Islet of Langerhans (tissue), 1 donor: ENCODE results near the gene KIN.
"Not testable (repeated sequence)": the region's sequence is repeated elsewhere in the genome, so short reads cannot be mapped to it uniquely, and the experiment has no call there.

Experiments used
- FAIRE-seq: peaks from one replicate; lab custom pipeline; 2011; peaks lifted over from hg19 to GRCh38; lab: Jason Lieb, UNC

KIN gene

GRCh38 chr10:7794251-7795026 lies 6.6 kb upstream of the KIN start:
- peak; percentile 5 for FAIRE-seq

GRCh38 chr10:7792541-7792940 lies 4.7 kb upstream of the KIN start:
- FAIRE-seq = no peak

GRCh38 chr10:7789390-7789789 lies 1.6 kb upstream of the KIN start:
- no peak for FAIRE-seq

DNA sequence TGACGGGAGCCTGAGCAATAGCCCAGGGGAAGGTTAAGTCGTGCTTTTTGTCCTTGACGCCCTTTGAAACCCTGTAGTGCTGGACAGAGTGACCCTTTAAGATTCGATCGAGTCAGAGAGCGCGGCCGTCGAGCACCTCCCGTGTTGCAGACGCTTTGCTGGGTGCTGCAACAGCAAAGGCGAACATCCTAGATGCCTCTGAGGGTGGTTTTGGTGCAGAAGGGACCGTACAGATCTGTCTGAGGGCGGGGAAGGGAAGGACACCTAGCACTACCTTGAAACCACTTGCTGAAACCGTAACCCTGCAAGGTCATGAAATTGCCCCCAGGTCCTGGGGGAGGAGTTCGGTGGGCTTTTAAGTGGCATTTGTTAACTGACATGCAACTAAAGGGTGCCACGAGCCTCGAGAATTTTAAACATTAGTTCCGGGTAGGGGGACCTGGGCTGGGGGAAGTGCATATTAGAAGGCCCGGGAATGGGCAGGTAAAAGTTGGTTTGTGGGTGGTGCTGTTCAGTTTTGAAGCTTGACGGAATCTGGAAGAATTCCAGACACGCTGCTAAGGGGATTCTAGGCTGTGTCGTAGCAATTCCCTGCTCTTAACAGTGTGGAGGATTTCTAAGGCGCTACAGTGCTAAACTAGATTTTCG lies 970 bp upstream of the KIN start:
- FAIRE-seq = no peak

DNA sequence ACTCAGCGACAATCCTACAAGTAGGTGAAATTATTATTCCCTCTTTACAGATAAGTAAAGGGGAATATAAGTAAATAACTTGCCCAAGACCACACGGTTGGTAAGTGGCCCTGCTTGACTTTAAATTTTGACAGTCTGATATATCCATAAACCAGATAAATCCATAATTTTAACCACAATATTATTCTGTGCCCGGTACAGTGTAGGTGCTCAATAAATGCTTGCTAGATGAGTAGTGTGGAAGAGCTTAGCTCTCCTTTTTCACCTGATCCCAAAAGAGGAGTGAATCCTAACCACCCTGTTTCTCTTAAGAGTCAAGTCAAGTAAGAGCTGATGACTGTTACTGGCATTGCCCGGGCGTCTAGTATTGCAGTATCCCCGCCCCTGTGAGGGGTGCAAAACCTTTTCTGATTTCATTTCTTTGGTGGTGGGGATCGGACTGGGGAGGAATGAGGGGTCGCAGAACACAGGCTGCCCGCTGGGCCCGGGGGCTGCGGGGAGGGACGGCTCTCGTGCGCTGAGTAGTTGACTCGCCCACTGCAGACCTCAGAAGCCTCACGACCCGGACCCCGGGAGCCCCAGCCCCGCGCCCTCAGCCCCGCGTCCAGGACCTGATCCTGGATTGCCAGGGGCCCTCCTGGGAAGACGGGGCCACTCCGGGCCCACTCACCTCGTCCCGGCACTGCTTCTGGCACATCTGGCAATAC lies 490 bp downstream of the KIN start:
- FAIRE-seq = no peak

DNA sequence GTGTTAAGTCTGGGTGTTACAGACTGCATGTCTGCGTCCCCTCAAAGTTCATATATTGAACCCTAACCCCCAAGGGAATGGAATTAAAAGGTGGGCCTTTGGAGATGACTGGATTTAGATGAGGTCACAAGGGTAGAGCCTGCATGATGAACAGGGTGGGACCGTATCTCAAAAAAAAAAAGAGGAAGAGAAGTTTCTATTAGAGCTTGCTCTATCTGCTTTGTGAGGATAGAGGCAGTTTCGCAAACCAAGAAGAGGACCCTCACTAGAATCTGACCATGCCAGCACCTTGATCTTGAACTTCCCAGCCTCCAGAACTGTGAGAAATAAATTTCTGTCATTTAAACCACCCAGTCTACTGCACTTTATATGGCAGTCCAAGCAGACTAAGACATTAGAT lies 1.4 kb downstream of the KIN start:
- no peak for FAIRE-seq

DNA sequence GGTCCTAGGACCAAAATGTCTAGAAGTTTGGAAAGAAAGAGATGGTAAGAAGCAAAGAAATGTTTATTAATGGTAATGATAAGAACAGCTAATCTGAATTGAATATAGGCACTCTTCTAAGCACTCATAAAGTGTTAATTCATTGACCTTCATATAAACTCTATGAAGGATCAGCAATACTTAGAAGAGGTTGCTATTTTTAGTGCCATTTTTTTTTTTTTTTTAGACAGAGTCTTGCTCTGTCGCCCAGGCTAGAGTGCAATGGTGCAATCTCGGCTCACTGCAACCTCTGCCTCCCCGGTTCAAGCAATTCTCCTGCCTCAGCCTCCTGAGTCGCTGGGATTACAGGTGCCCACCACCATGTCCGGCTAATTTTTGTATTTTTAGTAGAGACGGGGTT lies 5.6 kb downstream of the KIN start:
- not testable (repeated sequence) for FAIRE-seq

DNA sequence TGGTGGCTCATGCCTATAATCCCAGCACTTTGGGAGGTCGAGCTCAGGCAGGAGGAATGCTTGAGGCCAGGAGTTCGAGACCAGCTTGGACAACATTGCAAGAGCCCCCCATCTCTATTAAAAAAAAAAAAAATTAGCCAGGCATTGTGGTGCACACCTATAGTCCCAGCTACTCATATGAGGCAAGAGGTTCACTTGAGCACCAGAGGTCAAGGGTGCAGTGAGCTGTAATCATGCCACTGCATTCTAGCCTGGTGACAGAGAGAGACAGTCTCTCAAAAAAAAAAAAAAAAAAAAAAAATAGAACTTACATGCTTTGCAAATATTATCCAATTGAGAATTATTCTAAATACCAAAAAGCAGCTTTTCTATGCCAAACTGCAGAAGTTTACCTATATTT lies 11.0 kb downstream of the KIN start:
- no peak for FAIRE-seq

DNA sequence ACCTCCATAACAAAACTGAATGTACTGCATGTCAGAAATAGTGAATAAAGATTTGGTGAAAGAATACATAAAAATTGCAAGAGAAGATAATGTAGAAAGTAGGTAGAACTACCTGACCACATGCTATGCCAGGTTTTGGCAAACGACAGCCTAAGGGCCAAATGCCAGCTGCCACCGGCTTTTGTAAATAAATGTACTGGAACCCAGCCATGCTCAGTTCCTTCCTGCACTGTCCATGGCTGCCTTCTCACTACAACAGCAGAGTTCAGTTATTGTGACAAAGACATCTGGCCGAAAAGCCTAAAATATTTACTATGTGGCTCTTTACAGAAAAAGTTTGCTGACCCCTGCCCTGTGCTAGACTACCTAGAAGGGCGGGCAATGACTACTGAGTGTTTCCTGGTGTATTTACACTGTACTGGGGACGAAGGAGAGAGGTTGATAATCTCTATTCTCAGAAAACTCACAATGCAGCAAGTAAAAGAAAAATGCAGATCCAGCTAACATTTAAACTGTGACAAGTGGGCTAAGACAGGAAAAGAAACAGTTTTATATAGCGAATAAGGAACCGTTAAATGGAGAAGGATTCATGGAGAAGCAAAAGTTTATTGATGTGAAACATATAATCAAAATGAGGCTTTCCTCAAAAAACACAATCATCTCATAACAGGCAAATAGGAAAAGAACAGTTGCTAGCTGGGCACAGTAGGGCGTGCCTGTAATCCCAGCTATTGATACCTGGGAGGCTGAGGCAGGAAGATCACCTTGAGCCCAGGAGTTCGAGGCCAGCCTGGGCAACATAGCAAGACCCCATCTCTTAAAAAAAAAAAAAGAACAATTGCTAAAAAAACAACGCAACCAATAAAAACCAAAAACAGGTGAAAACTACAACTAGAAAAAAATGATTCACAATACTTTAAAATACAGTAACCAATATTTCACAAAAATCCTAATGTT lies 13.7 kb downstream of the KIN start:
- FAIRE-seq = peak; percentile 88

- FAIRE-seq = no peak
These were observed 19.4 kb downstream of the KIN start for GRCh38 chr10:7768417-7768816.

- no peak for FAIRE-seq
These were observed 20.6 kb downstream of the KIN start for GRCh38 chr10:7767209-7767608.

DNA sequence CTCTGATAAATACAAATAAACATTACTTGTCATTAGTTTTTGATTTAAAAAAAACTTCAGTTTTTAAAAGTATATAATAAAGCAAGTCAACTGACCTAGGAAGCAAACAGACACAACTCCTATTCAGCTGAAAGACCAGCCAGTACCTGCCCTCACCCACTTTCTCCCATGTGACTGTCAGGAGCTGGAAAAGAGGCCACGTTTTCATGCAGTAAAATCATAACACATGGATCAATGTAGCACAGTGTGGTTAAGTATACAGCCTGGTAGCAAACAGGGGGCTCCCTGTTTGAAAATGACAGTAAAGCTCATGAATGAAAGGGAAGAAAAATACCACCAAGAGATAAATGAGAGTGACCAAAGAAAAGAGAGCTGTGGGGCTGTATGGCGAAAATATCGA lies 21.6 kb downstream of the KIN start:
- no peak for FAIRE-seq

DNA sequence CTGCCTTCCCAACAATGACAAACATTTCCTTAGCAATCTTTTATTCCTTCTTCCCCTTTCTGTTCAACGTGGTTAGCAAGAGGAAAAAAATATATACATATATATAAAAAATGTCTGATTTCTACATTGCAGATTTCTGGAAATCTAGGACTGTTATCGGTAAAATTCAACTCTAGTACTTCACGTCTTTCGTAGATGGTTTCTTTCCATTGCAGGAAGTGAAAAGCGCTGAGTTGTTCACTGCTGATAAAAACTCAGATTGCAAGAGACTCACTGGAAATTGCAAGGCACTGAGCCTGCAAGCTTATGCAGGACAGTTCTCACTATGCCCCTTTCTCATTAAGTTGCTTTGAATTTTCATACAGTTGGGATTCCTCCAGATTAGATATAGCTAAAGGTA lies 23.9 kb downstream of the KIN start:
- no peak for FAIRE-seq

GRCh38 chr10:7756360-7756992 lies 31.3 kb downstream of the KIN start:
- FAIRE-seq = no peak

- FAIRE-seq = no peak
These were observed 32.7 kb downstream of the KIN start for GRCh38 chr10:7755103-7755502.

DNA sequence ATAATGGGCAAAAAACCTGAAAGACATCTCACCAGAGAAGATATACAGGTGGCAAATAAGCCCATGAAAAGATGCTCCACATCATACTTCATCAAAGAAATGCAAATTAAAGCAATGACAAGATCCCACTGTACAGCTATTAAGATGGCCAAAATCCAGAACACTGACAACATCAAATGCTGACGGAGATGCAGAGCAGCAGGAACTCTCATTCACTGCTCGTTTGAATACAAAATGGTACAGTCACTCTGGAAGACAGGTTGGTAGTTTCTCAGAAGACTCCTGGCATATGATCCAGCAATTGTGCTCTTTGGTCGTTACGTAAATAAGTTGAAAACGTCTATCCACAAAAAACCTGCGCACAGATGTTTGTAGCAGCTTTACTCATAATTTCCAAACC lies 35.5 kb downstream of the KIN start:
- FAIRE-seq = no peak

DNA sequence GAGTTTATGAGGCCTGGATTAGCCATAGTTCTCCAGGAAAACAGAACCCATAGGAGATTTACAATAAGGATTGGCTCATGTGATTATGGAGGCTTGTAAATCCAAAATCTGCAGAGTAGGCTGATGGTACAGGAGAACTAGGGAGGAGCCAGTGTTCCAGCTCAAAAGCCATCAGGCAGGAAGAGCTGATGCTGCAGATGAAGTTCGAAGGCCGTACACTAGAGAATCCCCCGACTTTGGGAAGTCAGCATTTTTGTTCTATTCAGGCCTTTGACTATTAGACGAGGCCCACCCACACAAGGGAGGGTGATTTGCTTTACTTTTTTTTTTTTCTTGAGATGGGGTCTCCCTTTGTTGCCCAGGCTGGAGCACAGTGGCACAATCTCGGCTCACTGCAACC lies 37.6 kb downstream of the KIN start:
- no peak for FAIRE-seq

GRCh38 chr10:7748637-7749036 lies 39.2 kb downstream of the KIN start:
- FAIRE-seq = not testable (repeated sequence)

DNA sequence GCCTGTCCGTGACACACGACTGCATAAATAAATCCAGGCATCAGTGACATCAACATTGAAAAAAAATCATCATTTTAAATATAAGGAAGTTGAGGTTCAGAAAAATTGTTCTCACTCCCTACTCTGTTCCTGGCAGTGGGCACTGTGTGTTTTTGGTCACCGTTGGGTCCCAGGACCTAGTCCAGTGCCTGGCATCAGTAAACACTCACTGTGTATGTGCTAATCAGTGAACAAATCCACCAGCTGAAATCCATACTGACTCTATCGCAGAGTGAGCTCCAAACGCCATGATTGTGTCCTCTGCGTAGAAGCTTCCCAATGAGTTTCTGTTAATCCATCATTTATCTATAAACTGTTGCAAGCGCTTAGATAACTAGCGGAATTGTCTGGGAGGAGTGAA lies 43.5 kb downstream of the KIN start:
- no peak for FAIRE-seq

GRCh38 chr10:7738536-7739407 lies 49.0 kb downstream of the KIN start:
- FAIRE-seq = no peak

GRCh38 chr10:7734821-7735220 lies 53.0 kb downstream of the KIN start:
- no peak for FAIRE-seq
